Peyer's patch (tissue), 4 donors: ENCODE data around the gene NELL1.

Source experiments
- CTCF ChIP-seq, 6 experiments: fragments of 450-650 bp in 4 of 6; fragments of 200-600 bp in 2 of 6; sonication (generic) in 1 of 6; IDR thresholded peaks; one replicate each; pipeline ENCODE4 v1.5.1; 2017 to 2019; ENCODE audit warnings: antibody characterized with exemption in 6 of 6, mild to moderate bottlenecking in 3 of 6, moderate library complexity in 1 of 6
- POLR2A ChIP-seq, 2 donors: fragments of 450-650 bp; IDR thresholded peaks; one replicate each; pipeline ENCODE4 v1.5.1; 2017; ENCODE audit warnings: antibody characterized with exemption in 2 of 2, mild to moderate bottlenecking in 2 of 2, moderate library complexity in 2 of 2

DNA sequence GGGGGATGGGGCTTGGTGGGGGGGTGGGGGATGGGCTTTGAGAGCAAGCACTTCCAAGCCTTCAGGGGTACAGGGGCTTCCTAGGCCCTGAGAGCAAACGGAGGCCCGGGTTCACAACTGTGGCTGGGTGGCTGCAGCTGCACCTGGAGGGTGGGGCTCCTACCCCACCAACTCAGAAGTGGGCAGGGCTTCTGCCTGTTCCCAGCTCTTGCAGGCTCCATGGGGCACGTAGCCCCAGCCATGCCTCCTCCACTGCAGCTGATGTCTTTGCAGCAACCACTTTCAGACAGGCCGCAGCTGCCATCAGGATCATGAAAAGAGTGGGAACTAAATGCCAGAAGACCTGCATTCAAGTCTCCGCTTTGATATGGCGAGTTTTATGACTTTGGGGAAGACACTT is 464.3 kb downstream of the NELL1 start:
- no peak for TF ChIP-seq CTCF (IDR thresholded peaks at IDR 0.05)
- no peak for TF ChIP-seq POLR2A (IDR thresholded peaks at IDR 0.05)
